GM18508 (cell line): Measurements from ENCODE around the gene PATL1.
"Not testable (repeated sequence)": the region's sequence is repeated elsewhere in the genome, so short reads cannot be mapped to it uniquely, and the experiment has no call there.

ENCODE experiments used
- ATAC-seq: cut with Tn5 transposase; IDR thresholded peaks from one replicate; pipeline ENCODE4 v1.9.1; 2021; ENCODE audit warnings: moderate number of reproducible peaks; ENCODE audit not compliant: insufficient read depth, unreplicated experiment

PATL1 gene

DNA sequence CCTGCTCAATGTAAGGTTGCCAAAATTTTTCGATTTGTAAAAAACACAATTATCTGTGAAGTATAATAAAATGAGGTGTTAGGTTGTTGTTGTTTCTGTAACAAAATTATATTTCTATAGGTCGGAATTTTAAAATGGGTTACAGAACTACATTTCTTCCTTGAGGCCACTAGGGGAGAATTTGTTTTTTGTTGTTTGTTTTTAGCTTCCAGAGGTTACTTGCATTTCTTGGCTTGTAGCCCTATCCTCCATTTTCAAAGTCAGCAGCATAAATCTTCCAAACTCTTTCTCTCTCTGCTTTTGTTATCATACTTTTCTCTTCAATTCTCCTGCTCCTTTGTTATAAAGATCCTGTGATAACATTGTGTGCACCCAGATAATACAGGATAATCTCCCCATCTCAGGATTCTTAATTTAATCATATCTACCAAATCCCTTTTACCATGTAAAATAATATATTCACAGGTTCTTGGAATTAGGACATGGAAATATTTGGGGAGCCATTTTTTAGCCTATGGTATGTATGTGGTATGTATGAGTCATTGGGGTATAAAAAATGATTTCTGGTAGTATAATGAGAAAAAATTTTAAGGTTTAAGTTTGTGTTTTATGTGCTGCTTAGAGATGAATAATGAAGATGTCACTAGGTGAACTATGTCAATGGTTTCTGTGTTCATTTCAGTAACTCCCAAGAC, 9.4 kb upstream of the PATL1 start:
- no peak for ATAC-seq

- no peak for ATAC-seq
Measured at GRCh38 chr11:59676205-59676604, 7.4 kb upstream of the PATL1 start.

- no peak for ATAC-seq
Measured at GRCh38 chr11:59674291-59674690, 5.5 kb upstream of the PATL1 start.

- ATAC-seq = no peak
Measured at GRCh38 chr11:59673291-59673690, 4.5 kb upstream of the PATL1 start.

GRCh38 chr11:59671471-59671870, 2.6 kb upstream of the PATL1 start:
- no peak for ATAC-seq

- ATAC-seq = no peak
Measured at GRCh38 chr11:59669611-59670009, 773 bp upstream of the PATL1 start.

- ATAC-seq = no peak
Measured at GRCh38 chr11:59668188-59668949, 468 bp downstream of the PATL1 start.

- no peak for ATAC-seq
Measured at GRCh38 chr11:59667812-59668187, 1.0 kb downstream of the PATL1 start.

DNA sequence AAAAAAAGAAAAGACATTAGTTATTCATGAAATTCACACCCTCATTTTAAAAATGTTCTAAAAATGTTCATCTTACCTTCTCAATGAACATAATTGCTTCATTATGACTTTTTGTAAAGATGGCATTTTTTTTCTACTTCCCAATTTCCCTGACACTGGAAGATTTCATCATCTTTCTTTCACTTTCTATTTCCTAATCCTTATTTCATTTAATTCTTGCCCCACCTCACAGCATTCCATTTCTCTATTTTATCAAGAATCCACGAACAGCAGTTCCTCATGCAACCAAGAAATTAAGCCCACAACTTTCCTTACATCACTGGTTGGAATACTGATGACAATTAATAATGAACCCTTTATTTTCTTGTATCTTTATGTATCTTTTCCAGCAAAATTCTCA, 1.9 kb downstream of the PATL1 start:
- no peak for ATAC-seq

DNA sequence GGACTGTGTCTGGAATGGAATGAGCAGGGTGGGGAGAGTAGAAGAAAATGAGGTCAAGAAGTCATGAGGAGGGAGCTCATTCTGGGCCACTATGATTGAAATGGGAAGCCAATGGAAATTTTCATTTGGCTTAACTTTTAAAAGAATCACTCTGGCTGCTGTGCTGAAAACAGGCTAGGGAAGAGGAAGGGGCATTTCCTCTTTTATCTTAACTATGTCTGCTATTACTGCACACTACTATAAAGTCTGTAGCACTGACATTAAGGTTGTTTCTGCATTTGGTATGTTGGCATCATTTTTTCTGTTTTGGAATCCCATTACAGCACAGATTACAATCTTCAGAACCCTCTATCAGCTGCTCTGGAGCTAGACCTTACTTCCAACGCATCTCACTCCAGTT, 8.2 kb downstream of the PATL1 start:
- no peak for ATAC-seq

GRCh38 chr11:59659981-59660380, 8.9 kb downstream of the PATL1 start:
- no peak for ATAC-seq

DNA sequence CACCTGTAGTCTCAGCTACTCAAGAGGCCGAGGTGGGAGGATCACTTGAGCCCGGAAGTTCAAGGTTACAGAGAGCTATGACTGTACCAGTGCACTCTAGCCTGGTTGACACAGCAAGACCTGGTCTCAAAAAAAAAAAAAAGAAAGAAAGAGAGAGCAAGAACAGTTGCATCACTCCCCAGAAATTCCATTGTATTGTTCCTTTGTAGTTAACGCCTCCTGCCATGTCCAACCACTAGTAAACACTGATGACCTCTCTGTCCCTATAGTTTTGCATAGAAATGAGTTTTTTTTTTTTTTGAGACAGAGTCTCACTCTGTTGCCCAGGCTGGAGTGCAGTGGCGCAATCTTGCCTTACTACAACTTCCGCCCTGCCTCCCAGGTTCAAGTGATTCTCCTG, 10.8 kb downstream of the PATL1 start:
- no peak for ATAC-seq

GRCh38 chr11:59654893-59655292, 13.9 kb downstream of the PATL1 start:
- no peak for ATAC-seq

DNA sequence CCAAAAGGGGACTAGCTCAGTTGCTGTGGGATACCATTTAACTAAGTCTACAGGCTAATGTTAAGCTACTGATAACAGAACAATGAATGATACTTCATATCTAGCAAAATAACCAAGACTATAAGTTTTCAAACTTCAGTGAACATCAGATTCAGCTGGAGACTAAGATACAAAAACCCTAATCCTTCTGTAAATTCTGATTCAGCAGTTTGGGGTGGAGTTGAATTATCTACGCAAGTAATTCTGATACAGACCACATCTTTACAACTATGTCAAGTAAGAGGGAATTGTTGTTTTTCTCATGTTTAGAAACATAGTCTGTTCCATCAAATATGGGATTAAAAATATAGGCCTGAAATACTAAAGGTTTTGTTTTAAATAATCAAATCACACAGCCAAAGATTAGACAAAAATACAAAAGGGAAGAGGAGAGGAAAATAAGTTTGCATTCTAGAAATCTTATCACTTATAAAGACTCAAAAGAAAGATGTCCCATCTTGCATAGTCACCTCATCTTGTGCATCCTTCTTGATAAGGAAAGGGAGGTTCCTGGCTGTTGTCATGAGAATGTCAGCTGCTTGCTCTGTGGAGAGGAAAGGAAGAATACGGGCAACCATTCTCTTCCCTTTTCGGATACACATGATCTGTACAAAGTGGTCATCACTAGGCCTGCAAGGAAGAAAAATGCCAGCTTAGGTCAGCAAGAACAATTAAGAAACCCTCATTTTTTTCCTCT, 21.4 kb downstream of the PATL1 start:
- no peak for ATAC-seq

GRCh38 chr11:59644528-59644927, 24.3 kb downstream of the PATL1 start:
- ATAC-seq = no peak

DNA sequence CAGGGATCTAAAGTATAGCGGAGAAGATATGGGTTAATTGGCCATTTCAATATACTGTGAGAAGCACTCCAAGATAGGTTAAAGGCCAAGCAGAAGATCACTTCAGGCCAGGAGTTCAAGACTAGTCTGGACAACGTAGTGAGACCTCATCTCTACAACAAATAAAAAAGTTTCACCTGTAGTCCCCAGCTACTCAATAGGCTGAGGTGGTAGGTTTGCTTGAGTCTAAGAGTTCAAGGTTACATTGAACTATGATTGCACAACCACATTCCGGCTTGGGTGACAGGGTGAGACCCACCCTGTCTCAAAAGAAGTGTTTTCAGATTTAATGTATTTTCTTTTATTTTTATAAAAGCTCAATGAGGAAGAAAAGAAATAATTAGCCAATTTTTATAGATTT, 25.4 kb downstream of the PATL1 start:
- no peak for ATAC-seq

DNA sequence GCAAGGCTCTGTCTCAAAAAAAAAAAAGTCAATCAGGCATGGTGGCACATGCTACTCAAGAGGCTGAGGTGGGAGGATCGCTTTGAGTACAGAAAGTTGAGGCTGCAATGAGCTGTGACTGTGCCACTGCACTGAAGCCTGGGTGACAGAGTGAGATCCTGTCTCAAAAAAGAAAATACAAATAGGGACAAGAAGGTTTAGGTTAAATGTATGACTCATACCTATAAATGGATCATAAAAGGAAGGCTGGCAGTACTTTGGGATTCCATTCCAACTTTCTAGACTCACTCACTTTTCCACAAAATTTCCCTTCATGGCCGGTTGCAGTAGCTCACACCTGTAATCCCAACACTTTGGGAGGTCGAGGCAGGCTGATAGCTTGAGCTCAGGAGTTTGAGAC, 27.7 kb downstream of the PATL1 start:
- ATAC-seq = no peak

DNA sequence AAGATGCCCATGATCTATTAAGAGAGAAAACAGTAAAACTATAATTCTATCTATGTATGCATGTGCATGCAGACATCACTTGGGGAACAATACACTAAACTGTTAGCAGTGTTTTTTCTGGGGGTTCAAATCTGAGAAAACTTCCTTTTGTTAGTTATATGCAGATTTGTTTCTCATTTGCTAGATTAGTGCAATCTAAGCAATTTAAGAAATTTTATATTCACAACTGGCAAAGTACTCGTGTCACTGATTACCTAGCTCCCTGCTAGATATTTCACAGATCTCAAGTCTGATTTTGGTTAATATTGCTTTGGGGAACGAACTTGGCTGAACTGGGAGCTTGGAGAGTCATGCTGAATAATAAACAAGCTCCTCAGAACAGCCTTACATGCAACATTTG, 38.3 kb downstream of the PATL1 start:
- ATAC-seq = no peak

DNA sequence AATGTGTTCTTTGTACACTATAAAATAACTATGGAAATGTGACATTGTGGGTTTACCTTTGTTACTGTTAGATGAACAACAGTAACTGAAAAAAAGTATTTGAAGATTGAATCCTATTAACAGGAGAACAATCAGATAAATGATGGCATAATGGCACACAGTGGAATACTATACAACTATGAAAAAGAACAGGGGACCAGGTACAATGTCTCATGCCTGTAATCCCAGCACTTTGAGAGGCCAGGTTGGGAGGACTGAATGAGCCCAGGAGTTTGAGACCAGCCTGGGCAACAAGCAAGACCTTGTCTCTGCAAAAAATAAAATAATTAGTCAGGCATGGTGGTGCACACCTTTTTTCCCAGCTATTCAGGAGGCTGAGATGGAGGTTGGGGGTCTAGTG, 38.8 kb downstream of the PATL1 start:
- ATAC-seq = no peak

- not testable (repeated sequence) for ATAC-seq
Measured at GRCh38 chr11:59626969-59627368, 41.9 kb downstream of the PATL1 start.

DNA sequence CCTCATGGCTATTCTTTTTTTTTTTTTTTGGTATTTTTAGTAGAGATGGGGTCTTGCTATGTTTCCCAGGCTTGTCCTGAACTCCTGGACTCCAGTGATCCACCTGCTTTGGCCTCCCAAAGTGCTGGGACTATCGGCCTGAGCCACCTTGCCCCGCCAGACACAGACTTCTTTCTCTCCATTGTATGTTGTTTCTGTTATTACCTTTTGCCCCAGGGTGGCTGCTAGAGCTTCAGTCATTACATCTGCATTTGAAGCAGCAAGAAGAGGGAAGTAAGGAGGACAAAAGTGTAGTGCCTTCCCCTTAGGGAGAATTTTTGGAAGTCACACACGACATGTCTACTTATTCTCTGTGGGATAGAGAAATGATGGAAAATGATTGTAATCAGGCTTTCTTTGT, 43.1 kb downstream of the PATL1 start:
- ATAC-seq = no peak
